Psoas muscle (tissue), 8 donors: ENCODE results near the gene AJUBA. TPM values are rescaled to one million over a fixed set of nuclear protein-coding genes. Genes with fewer than 3 reads are reported as not detected.

Experiments
- ATAC-seq, 4 donors: fragments of 200-7000 bp; cut with Tn5 transposase; one replicate each; pipeline ENCODE4 v1.9.1; 2020; ENCODE audit warnings: moderate library complexity in 3 of 4, mild to moderate bottlenecking in 2 of 4
- DNase-seq, 2 donors: peaks; one replicate each; pipeline ENCODE4 v3.0.0-alpha.2; 2020
- H3K27ac ChIP-seq: fragments of 200-600 bp; one replicate; pipeline ENCODE4 v1.8.0; 2022
- H3K27me3 ChIP-seq, 3 donors: fragments of 200-600 bp in 1 of 3; one replicate each; pipeline versions ENCODE4 v1.6.1 to v1.8.0; 2013 to 2022; ENCODE audit warnings: low read length in 2 of 3, mild to moderate bottlenecking in 2 of 3, moderate library complexity in 1 of 3; ENCODE audit not compliant: insufficient read depth in 3 of 3
- H3K36me3 ChIP-seq, 2 donors: fragments of 200-600 bp in 1 of 2; one replicate each; pipeline versions ENCODE4 v1.6.1 to v1.8.0; 2013 to 2022; ENCODE audit warnings: low read depth in 1 of 2, mild to moderate bottlenecking in 1 of 2, moderate library complexity in 1 of 2; ENCODE audit not compliant: insufficient read depth in 1 of 2
- H3K4me1 ChIP-seq: fragments of 200-600 bp; one replicate; pipeline ENCODE4 v1.8.0; 2022
- H3K4me3 ChIP-seq: fragments of 200-600 bp; one replicate; pipeline ENCODE4 v1.8.0; 2022; ENCODE audit warnings: mild to moderate bottlenecking
- H3K9me3 ChIP-seq: fragments of 200-600 bp; one replicate; pipeline ENCODE4 v1.8.0; 2022
- WGBS, 3 donors: extraction: QIAGEN DNeasy Blood & Tissue Kit; methylation state at CpG; one replicate each; pipeline versions ENCODE4 v1.1.6 to v1.1.7; 2013; 5-methylcytosine and 5-hydroxymethylcytosine counted together
- intact Hi-C, 2 donors: fragments of 100-400 bp; cut with DNase I; formaldehyde crosslinking; loops; one replicate each; pipeline versions ENCODE4 v1.11.0 to v1.14.2; 2022
- polyA plus RNA-seq, 3 donors: library from polyadenylated mRNA; stranded (reverse); fragments of 200-250 nt; gene quantifications; one replicate each; pipeline ENCODE4 v1.2.3, GENCODE V29; 2013
- total RNA-seq, 4 donors: library from RNA; stranded (reverse); fragmentation: NEBNext Ultra II Directional in 2 of 4; extraction: Animal tissue kit (Norgen Biotek cat#: 25700) in 2 of 4; gene quantifications; one replicate each; pipeline versions ENCODE4 v1.2.1 to v1.2.4, GENCODE V29; 2021 to 2023
- TF ChIP-seq, protein P1 (sequence below): fragments of 200-600 bp; IDR thresholded peaks from one replicate; pipeline ENCODE4 v1.8.0; 2022; ENCODE audit warnings: antibody characterized with exemption
- donor health status: healthy with polysubstance abuse.
- donor health status: DM: no; HTN: no; CAD: no; lungs with moderate emphysema.
- donor health status: Bipolar disorder and iron deficiency.
- donor health status: healthy.
- donor health status: DM: yes; HTN: yes; CAD: no.
- donor health status: DM: no; HTN: no; CAD: no.
- donor health status: DM: no; HTN: no; CAD: no.
- donor health status: DM: yes; HTN: yes; CAD: no.

AJUBA gene
- total and polyA plus RNA-seq, 7 donors, result 0.65 to 1.5 (median 0.95) TPM

DNA sequence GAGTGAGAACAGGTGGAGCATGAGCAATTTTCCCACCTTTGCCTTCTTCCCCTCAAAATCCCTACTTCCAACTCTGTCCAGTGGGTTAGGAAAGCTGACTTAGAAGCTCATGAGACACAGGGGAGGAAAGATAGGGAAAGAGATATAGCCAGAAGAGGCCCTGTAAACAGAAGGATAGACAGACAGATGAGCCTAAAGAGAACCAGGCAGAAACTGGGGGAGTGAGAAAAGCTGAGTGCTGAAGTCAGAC, 5.0 kb downstream of the AJUBA start:
- peaks cover 9% of the 10 kb centered on the region for H3K4me1 ChIP-seq
- no peaks in the 10 kb centered on the region for H3K36me3 ChIP-seq
- DNase-seq, result no peak
- H3K9me3 ChIP-seq, result no peaks in the 10 kb centered on the region
- H3K27me3 ChIP-seq, result peaks cover 0 to 33% (median 20%) of the 10 kb centered on the region in 3 donors
- H3K27ac ChIP-seq, result no peak overlapping the region
- intact Hi-C loops, result no loop called here
- TF ChIP-seq, protein P1, sequence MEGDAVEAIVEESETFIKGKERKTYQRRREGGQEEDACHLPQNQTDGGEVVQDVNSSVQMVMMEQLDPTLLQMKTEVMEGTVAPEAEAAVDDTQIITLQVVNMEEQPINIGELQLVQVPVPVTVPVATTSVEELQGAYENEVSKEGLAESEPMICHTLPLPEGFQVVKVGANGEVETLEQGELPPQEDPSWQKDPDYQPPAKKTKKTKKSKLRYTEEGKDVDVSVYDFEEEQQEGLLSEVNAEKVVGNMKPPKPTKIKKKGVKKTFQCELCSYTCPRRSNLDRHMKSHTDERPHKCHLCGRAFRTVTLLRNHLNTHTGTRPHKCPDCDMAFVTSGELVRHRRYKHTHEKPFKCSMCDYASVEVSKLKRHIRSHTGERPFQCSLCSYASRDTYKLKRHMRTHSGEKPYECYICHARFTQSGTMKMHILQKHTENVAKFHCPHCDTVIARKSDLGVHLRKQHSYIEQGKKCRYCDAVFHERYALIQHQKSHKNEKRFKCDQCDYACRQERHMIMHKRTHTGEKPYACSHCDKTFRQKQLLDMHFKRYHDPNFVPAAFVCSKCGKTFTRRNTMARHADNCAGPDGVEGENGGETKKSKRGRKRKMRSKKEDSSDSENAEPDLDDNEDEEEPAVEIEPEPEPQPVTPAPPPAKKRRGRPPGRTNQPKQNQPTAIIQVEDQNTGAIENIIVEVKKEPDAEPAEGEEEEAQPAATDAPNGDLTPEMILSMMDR, result no peak
- no peak overlapping the region for H3K4me3 ChIP-seq
- ATAC-seq, result no peak

DNA sequence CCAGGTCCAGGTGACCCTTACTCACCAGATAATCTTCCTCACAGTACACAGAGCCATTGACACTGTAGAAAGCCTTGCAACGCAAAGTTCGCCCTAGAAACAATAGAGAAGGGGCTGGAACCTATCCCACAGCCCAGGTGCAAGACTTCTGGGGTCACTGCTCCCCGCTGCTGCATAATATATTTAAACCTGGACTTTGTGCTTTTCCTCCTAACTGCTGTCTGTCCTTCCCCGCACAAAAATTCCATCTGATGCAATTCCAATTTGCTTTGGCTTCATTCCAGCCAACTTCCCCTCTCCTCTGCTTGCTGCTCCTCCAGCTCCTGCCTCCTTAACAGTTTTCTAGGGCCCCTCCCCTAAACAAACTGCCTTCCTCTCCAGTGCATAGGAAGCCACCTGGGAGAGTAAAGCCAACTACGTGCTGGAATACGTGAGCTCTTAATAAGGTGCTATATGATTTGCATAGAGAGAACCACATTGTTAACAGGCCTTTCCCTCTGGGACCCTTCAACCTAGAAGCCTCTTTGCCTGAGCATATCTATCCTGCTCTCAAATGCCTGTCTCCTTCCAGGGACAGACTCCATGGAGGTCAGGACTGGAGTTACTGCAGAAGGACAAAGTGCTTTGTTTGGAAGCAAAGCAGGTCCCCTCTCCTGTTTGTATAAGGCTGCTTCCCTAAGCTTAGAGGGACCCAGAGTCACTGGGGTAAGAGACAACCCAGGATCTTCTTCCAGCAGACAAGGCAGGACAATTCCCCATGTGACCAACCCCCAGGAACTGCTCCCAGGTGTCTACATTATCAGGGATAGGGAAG, 5.5 kb downstream of the AJUBA start:
- Histone ChIP-seq H3K27me3 (peaks cover 0 to 27% (median 15%) of the 10 kb centered on the region in 3 donors), H3K4me1 (peaks cover 6% of the 10 kb centered on the region), H3K9me3 (no peaks in the 10 kb centered on the region), H3K36me3 (no peaks in the 10 kb centered on the region), H3K4me3 (no peak overlapping the region), H3K27ac (no peak overlapping the region)
- TF ChIP-seq, protein P1, result no peak
- ATAC-seq (no peak), DNase-seq (no peak)
- WGBS, 3 donors, result 52 to 62% (median 53%) methylated on average over 6 of the region's 6 CpGs
- intact Hi-C loops, result no loop called here

DNA sequence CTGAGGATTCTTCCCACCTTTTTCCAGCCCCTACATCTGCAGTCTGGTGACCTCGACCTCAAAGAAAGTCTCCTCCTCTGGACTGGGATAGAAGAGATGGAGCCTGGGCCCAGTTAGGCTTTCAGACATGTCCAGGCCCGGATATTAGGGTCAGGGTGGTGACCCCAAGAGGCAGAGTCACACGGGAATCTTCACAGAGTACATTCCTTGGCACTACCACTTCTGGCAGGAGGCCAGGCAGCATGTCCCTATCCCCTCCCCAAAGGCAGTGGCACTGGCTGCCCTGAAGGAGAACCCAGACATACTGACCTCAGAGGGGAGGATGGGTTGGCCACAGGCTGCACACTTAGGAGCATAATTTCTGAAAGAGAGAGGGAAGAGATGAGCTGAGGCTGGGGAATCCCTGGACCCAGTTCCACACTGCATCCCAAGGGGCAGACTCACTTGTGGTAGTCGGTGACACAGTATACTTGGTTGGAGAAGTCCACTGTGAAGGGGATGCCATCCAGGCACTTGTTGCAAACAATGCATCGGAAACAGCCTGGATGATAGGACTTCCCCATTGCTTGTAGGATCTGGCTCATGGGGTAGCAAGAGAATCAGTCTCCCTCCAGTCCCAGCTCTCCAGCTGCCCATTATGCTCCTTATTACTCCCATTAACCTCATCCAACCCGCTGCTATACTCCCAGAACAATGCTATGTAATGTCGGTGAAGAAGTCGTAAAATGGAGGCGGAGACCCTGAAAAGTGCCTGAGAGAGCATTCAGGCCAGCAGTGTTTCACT, 7.6 kb downstream of the AJUBA start:
- H3K4me1 ChIP-seq, result peaks cover 6% of the 10 kb centered on the region
- intact Hi-C loops, result no loop called here
- H3K27ac ChIP-seq, result no peak overlapping the region
- peaks cover 0 to 6% (median 1%) of the 10 kb centered on the region in 3 donors for H3K27me3 ChIP-seq
- ATAC-seq, result no peak
- no peaks in the 10 kb centered on the region for H3K9me3 ChIP-seq
- TF ChIP-seq, protein P1, result no peak
- H3K4me3 ChIP-seq, result no peak overlapping the region
- DNase-seq, result peak in 1 of 2 donors; percentile 28
- 62 to 65% (median 63%) methylated on average over 9 of the region's 9 CpGs for WGBS, 3 donors
- H3K36me3 ChIP-seq, result no peaks in the 10 kb centered on the region

DNA sequence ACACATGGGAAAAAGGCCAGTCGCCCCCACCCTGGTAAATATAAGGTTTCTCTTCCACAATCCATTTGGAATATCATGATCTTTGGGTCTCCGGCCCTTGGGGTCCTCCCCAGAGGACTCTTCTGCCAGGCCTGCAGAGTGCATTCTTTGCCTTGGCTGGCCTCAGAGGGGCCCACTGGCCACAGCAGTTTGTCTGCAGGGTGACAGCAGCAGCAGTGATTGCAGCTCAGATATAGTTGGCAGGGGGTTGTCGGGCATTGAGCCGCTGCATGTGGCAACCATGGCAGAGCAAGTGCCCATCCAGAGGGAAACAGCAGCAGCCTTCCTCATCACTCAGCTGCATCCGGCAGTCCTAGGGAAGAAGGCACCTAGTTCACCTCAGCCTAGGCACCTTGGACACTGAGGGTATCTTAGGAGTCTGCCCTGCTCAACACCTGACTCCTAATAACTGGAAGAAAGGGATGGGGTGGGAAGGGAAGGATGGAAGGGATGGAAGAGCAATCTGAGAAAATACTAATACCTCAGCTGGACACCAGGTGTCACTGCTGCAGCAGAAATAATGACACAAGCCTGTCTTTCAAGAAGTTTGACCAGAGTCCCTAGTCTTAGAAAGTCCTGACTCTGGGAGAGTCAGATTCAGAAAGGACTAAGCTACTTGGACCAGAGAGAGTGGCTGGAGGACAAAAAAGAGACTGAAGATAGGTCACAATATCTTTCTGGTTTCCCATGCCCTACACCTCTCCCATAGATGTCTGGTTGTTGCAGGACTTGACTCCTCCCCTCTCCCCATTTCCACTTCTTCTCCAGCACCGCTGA, 8.9 kb downstream of the AJUBA start:
- peaks cover 6% of the 10 kb centered on the region for H3K4me1 ChIP-seq
- no peaks in the 10 kb centered on the region for H3K36me3 ChIP-seq
- peak; percentile 65 to 87 (median 76) for ATAC-seq
- DNase-seq, result no peak
- TF ChIP-seq, protein P1, result peak; percentile 72
- intact Hi-C loops, result no loop called here
- no peaks in the 10 kb centered on the region for H3K27me3 ChIP-seq
- WGBS, 3 donors, result 71 to 74% (median 73%) methylated on average over 6 of the region's 6 CpGs
- H3K27ac ChIP-seq, result no peak overlapping the region
- H3K4me3 ChIP-seq, result no peak overlapping the region
- H3K9me3 ChIP-seq, result no peaks in the 10 kb centered on the region
